Calu3 (cell line): ENCODE measurements around the gene SLC2A13. TPM values are rescaled to one million over a fixed set of nuclear protein-coding genes. Genes with fewer than 3 reads are reported as not detected.

Experiments
- BruUV-seq: library from RNA; stranded (reverse); fragments of 400-500 nt; replicated peaks from 2 replicates; lab custom pipeline; 2021; lab: Mats Ljungman, UMichigan
- CTCF ChIA-PET: fragments of 300-600 bp; sonication (Branson Sonifier 250); formaldehyde crosslinking; loops from one replicate; lab custom pipeline; 2022; ENCODE audit warnings: antibody characterized with exemption; lab: Charles Lee
- DNase-seq: peaks from one replicate; pipeline ENCODE4 v3.0.0; 2022
- H3K27ac Mint-ChIP-seq: one replicate; pipeline ENCODE4 v1.8.0; 2022; ENCODE audit warnings: mixed read lengths; ENCODE audit not compliant: unreplicated experiment
- H3K27me3 Mint-ChIP-seq: one replicate; pipeline ENCODE4 v1.8.0; 2022; ENCODE audit warnings: mixed read lengths; ENCODE audit not compliant: unreplicated experiment
- H3K36me3 Mint-ChIP-seq: one replicate; pipeline ENCODE4 v1.8.0; 2022; ENCODE audit warnings: mild to moderate bottlenecking, moderate library complexity, mixed read lengths; ENCODE audit not compliant: insufficient read depth, unreplicated experiment
- H3K4me1 Mint-ChIP-seq: one replicate; pipeline ENCODE4 v1.8.0; 2022; ENCODE audit warnings: mild to moderate bottlenecking, low read depth, mixed read lengths; ENCODE audit not compliant: unreplicated experiment
- H3K4me3 Mint-ChIP-seq: one replicate; pipeline ENCODE4 v1.8.0; 2022; ENCODE audit warnings: mild to moderate bottlenecking, low read depth, moderate library complexity, mixed read lengths; ENCODE audit not compliant: unreplicated experiment
- H3K9me3 Mint-ChIP-seq: one replicate; pipeline ENCODE4 v1.8.0; 2022; ENCODE audit warnings: low read depth, mixed read lengths; ENCODE audit not compliant: unreplicated experiment
- intact Hi-C: fragments of 100-400 bp; cut with micrococcal nuclease; formaldehyde crosslinking; loops from one replicate; pipeline ENCODE4 v1.10.0; 2022; ENCODE audit not compliant: unreplicated experiment
- total RNA-seq: library from RNA; stranded (reverse); gene quantifications from 2 replicates; pipeline ENCODE4 v1.2.3, GENCODE V29; 2022
- TF ChIP-seq, protein P1 (sequence below): fragments of 200-600 bp; IDR thresholded peaks from one replicate; pipeline ENCODE4 v1.8.0; 2022; ENCODE audit warnings: antibody characterized with exemption; ENCODE audit not compliant: unreplicated experiment

The SLC2A13 gene
- total RNA-seq, 1 experiment from 2014 or later, result 9.4 TPM

DNA sequence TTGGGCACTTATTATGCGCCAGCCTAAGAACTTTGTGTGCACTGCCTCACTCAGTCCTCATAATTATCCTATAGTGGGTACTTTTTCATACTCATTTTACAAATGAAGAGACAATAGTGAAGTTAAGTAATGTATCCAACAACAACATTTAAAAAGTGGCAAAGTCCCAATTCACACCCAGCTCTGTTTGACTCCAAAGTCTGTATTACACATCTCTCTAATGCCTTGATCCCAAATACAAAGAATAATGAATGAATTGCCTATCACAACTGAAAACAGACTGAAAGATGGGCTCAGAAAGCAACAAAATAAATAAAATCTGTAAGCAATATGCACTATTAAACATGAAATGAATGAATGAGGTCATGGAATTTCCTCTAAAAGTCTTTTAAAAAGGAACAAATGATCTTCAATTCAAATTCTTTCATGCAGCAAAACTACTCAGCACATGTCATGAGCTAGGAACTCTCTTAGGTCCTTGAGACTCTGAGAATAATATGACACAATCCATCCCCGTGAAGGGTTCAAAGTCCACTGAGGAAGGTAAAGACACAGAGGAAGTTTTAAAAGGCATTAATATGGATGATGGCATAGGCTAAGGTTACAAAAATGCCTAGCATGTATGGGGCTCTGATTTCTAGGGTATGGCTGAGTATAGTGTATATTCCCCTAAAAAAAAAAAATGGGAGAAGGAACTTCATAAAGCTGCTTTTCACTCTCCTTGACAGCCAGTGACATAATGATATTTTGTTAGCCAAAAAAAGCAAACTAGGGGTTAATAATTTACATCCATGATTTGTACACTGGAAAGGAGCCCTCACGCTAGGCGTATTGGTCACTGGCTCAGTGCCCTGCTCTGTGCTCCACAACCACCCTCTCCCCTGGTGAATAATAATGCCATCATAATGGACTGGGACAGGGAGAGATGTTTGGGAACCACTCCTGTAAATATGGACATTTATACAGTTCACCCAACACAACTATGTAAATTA lies 103.4 kb downstream of the SLC2A13 start:
- peak; percentile 34 for DNase-seq
- Mint-ChIP-seq H3K27ac (peak overlapping the region; percentile 83), H3K4me3 (peak overlapping the region; percentile 27), H3K36me3 (no peaks in the 10 kb centered on the region), H3K4me1 (peaks cover 11% of the 10 kb centered on the region), H3K9me3 (peaks cover 3% of the 10 kb centered on the region), H3K27me3 (no peaks in the 10 kb centered on the region)
- TF ChIP-seq, protein P1, sequence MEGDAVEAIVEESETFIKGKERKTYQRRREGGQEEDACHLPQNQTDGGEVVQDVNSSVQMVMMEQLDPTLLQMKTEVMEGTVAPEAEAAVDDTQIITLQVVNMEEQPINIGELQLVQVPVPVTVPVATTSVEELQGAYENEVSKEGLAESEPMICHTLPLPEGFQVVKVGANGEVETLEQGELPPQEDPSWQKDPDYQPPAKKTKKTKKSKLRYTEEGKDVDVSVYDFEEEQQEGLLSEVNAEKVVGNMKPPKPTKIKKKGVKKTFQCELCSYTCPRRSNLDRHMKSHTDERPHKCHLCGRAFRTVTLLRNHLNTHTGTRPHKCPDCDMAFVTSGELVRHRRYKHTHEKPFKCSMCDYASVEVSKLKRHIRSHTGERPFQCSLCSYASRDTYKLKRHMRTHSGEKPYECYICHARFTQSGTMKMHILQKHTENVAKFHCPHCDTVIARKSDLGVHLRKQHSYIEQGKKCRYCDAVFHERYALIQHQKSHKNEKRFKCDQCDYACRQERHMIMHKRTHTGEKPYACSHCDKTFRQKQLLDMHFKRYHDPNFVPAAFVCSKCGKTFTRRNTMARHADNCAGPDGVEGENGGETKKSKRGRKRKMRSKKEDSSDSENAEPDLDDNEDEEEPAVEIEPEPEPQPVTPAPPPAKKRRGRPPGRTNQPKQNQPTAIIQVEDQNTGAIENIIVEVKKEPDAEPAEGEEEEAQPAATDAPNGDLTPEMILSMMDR, result no peak
- intact Hi-C loops, result no loop called here
- CTCF ChIA-PET, result interaction anchor here (1.0 to 1.2 kb wide), 2 partner anchors 9 to 905 kb away, joined by 3 to 5 read pairs; no protein-coding TSS in a partner anchor
- BruUV-seq, result no TSS peak

DNA sequence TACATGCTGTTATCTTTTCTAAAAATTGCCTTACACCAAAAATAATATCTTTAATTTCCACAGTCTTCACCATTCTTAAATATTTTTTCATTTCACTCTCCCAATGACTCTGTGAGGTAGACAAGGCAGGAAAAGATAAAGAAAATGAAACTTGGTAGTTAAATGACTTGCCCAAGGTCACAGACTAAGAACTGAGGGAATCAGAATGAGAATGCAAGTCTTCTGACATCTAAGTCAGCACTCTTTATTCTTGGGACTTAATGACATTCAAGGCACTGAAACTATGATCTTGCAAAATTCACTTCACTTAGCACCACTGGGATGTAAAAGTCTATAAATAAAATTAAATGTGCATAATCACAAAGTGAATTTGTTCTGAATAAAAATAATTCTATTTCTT lies 104.5 kb downstream of the SLC2A13 start:
- Mint-ChIP-seq H3K27ac (no peak overlapping the region), H3K4me3 (no peak overlapping the region), H3K27me3 (no peaks in the 10 kb centered on the region), H3K36me3 (no peaks in the 10 kb centered on the region), H3K4me1 (peaks cover 11% of the 10 kb centered on the region), H3K9me3 (peaks cover 3% of the 10 kb centered on the region)
- CTCF ChIA-PET, result no interaction called here
- intact Hi-C loops, result no loop called here
- TF ChIP-seq, protein P1, result no peak
- BruUV-seq, result no TSS peak
- DNase-seq, result no peak

DNA sequence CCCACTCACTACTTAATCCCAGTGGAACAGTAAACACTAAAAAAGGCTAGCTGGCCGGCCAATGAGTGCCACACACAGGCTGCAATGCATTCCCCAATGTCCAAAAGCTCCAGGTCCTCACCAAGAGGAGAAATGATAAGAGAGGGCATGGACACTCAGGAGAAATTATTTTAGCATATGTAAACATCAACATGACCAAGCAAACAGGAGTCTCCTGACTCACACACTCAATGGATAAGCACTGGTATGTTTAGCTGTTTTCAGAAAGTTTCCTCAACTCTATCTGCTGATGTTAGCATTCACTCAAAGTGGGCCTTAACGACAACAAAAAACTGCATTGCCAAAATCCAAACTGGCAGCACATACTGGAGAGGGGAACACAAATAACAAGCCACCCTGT lies 105.0 kb downstream of the SLC2A13 start:
- Mint-ChIP-seq H3K4me1 (peaks cover 11% of the 10 kb centered on the region), H3K27ac (no peak overlapping the region), H3K27me3 (no peaks in the 10 kb centered on the region), H3K36me3 (no peaks in the 10 kb centered on the region), H3K9me3 (peaks cover 3% of the 10 kb centered on the region), H3K4me3 (no peak overlapping the region)
- TF ChIP-seq, protein P1, result no peak
- no TSS peak for BruUV-seq
- intact Hi-C loops, result no loop called here
- CTCF ChIA-PET, result no interaction called here
- no peak for DNase-seq

DNA sequence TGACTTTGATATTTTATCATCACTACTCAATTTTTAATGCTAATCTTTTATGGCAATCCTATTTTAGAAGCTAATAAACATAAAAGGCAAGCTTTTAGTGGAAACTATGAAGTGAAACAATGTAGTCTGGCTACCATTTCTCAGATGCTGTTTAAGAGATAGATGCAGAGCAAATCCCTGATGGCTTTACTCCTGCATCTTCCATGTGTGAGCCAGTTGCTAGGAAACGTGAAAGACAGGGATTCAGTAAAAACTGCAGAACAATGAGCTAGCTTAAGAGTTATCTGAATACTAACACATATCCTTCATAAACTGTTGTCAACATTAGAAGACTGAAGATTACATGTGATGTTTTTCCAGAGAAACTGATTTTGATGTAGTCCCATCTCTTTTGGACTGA lies 112.6 kb downstream of the SLC2A13 start:
- Mint-ChIP-seq H3K9me3 (peaks cover 3% of the 10 kb centered on the region), H3K36me3 (no peaks in the 10 kb centered on the region), H3K4me3 (no peak overlapping the region), H3K27ac (no peak overlapping the region), H3K4me1 (peaks cover 9% of the 10 kb centered on the region), H3K27me3 (no peaks in the 10 kb centered on the region)
- CTCF ChIA-PET, result no interaction called here
- intact Hi-C loops, result no loop called here
- DNase-seq, result no peak
- TF ChIP-seq, protein P1, result no peak
- no TSS peak for BruUV-seq
